Measurements from ENCODE around the gene SATB1.
A peak's percentile ranks its signal among the peaks of the same experiment; 100 is the strongest.
"Not testable (repeated sequence)": the region's sequence is repeated elsewhere in the genome, so short reads cannot be mapped to it uniquely, and the experiment has no call there.

The SATB1 gene

GRCh38 chr3:18349197-18349798, 75.8 kb downstream of the SATB1 start:
- DNase-seq: no peak

GRCh38 chr3:18346097-18346496, 79.0 kb downstream of the SATB1 start:
- no peak for DNase-seq

- DNase-seq: no peak
Measured at GRCh38 chr3:18345015-18345367, 80.1 kb downstream of the SATB1 start.

GRCh38 chr3:18344306-18345014, 80.7 kb downstream of the SATB1 start:
- no peak for DNase-seq

GRCh38 chr3:18343809-18344208, 81.3 kb downstream of the SATB1 start:
- DNase-seq: no peak

- DNase-seq: no peak
Measured at GRCh38 chr3:18338827-18339514, 86.2 kb downstream of the SATB1 start.

- no peak for DNase-seq
Measured at GRCh38 chr3:18337231-18337630, 87.9 kb downstream of the SATB1 start.

- DNase-seq: no peak
Measured at GRCh38 chr3:18334837-18335601, 90.1 kb downstream of the SATB1 start.

- DNase-seq: not testable (repeated sequence)
Measured at GRCh38 chr3:18330772-18331441, 94.2 kb downstream of the SATB1 start.

DNA sequence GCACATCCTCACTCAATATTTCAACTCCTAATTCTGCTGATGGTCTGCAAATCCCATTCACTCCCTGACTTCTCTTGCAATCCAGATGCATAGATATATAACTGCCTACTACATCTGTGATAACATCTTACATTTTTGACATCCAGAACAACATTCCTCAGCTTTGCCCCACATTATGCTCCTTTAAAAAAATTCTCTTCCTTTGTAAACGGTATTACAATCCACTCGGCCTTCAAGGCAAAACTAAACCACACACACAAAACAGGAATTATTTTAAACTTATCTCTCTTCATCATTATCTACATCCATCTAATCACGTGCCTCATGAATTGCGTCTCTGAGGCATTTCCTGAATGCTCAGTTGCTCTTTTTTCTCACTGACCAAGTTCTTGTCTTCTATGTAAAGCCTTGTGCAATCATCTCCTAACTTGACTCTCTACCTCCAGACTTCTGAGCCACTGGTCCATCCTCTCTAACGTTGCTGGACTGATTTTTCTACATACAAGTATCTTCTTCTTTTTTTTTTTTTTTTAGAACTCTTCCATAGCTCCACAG, 117.0 kb downstream of the SATB1 start:
- DNase-seq: no peak

- no peak for DNase-seq
Measured at GRCh38 chr3:18307529-18307928, 117.6 kb downstream of the SATB1 start.

- peak in 1 of 2 experiments; percentile 11 for DNase-seq
Measured at GRCh38 chr3:18302517-18302916, 122.6 kb downstream of the SATB1 start.

- no peak for DNase-seq
Measured at GRCh38 chr3:18301781-18302180, 123.4 kb downstream of the SATB1 start.

DNA sequence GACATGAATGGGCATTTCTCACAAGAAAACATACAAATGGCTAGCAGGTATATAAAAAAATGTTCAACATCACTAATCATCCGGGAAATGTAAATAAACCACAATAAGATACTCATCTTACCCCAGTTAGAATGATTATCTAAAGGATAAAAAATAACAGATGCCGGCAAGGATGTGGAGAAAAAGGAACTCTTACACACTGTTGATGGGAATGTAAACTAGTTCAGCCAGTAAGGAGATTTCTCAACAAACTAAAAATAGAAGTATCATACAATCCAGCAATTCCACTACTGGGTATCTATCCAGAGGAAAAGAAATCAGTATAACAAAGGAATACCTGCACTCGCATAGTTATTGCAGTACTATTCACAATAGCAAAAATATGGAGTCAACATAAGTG, 124.2 kb downstream of the SATB1 start:
- DNase-seq: no peak

GRCh38 chr3:18297126-18297525, 128.0 kb downstream of the SATB1 start:
- DNase-seq: no peak

All from NCI-H524 (cell line).